ENCODE data around the gene RBP3.

The RBP3 gene

GRCh38 chr10:47359626-47360418, 11.7 kb downstream of the RBP3 start:
- no peak for DNase-seq

GRCh38 chr10:47360419-47361040, 12.4 kb downstream of the RBP3 start:
- no peak for DNase-seq

GRCh38 chr10:47361293-47361692, 13.1 kb downstream of the RBP3 start:
- DNase-seq: peak; percentile 24

- no peak for DNase-seq
These were observed 14.0 kb downstream of the RBP3 start for GRCh38 chr10:47362199-47362598.

GRCh38 chr10:47363781-47364180, 15.6 kb downstream of the RBP3 start:
- no peak for DNase-seq

- peak; percentile 80 for DNase-seq
These were observed 16.2 kb downstream of the RBP3 start for GRCh38 chr10:47364366-47364765.

- no peak for DNase-seq
These were observed 16.7 kb downstream of the RBP3 start for GRCh38 chr10:47364911-47365310.

GRCh38 chr10:47365431-47366180, 17.4 kb downstream of the RBP3 start:
- no peak for DNase-seq

GRCh38 chr10:47366181-47366631, 18.0 kb downstream of the RBP3 start:
- no peak for DNase-seq

GRCh38 chr10:47366731-47367460, 18.7 kb downstream of the RBP3 start:
- no peak for DNase-seq

GRCh38 chr10:47367646-47368045, 19.5 kb downstream of the RBP3 start:
- no peak for DNase-seq

- no peak for DNase-seq
These were observed 20.4 kb downstream of the RBP3 start for GRCh38 chr10:47368431-47369180.

GRCh38 chr10:47369251-47369894, 21.2 kb downstream of the RBP3 start:
- DNase-seq: no peak

GRCh38 chr10:47370015-47370767, 22.0 kb downstream of the RBP3 start:
- no peak for DNase-seq

GRCh38 chr10:47370878-47371277, 22.7 kb downstream of the RBP3 start:
- no peak for DNase-seq

GRCh38 chr10:47371629-47372485, 23.7 kb downstream of the RBP3 start:
- no peak for DNase-seq

- no peak for DNase-seq
These were observed 24.6 kb downstream of the RBP3 start for GRCh38 chr10:47372726-47373125.

- no peak for DNase-seq
These were observed 26.7 kb downstream of the RBP3 start for GRCh38 chr10:47374611-47375536.

All from NCI-H510A treated with DMSO at 0.1 percent for 48 hours (cell line).